Esophagus squamous epithelium (tissue), 4 donors: Measurements from ENCODE around the gene TM9SF2.

Experiments used
- CTCF ChIP-seq, 6 experiments: fragments of 450-650 bp in 4 of 6; fragments of 200-600 bp in 2 of 6; sonication (generic) in 2 of 6; IDR thresholded peaks; one replicate each; pipeline ENCODE4 v1.5.1; 2016 to 2019; ENCODE audit warnings: antibody characterized with exemption in 6 of 6, mild to moderate bottlenecking in 4 of 6, moderate library complexity in 4 of 6
- POLR2A ChIP-seq, 4 donors: fragments of 450-650 bp; IDR thresholded peaks; one replicate each; pipeline ENCODE4 v1.6.1; 2017; ENCODE audit warnings: antibody characterized with exemption in 4 of 4, mild to moderate bottlenecking in 4 of 4, moderate library complexity in 3 of 4

- no peak for TF ChIP-seq CTCF (IDR thresholded peaks at IDR 0.05)
- no peak for TF ChIP-seq POLR2A (IDR thresholded peaks at IDR 0.05)
These were observed 107.1 kb downstream of the TM9SF2 start for GRCh38 chr13:99608345-99608744.
